Measurements from ENCODE around the gene CCL16. TPM values are rescaled to one million over a fixed set of nuclear protein-coding genes. Genes with fewer than 3 reads are reported as not detected.

The CCL16 gene, protein sequence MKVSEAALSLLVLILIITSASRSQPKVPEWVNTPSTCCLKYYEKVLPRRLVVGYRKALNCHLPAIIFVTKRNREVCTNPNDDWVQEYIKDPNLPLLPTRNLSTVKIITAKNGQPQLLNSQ
- total RNA-seq (under 1 TPM in 1 of 2 donors, not detected in 1; 0.18 TPM), polyA plus RNA-seq (under 1 TPM; 0.14 to 0.20 TPM)
- long read RNA-seq, donor 1: 0 reads
- long read RNA-seq, donor 2: 0 reads
- long read RNA-seq, donor 3: 0 reads
- long read RNA-seq, donor 4: 0 reads
- long read RNA-seq, donor 5: 0 reads

DNA sequence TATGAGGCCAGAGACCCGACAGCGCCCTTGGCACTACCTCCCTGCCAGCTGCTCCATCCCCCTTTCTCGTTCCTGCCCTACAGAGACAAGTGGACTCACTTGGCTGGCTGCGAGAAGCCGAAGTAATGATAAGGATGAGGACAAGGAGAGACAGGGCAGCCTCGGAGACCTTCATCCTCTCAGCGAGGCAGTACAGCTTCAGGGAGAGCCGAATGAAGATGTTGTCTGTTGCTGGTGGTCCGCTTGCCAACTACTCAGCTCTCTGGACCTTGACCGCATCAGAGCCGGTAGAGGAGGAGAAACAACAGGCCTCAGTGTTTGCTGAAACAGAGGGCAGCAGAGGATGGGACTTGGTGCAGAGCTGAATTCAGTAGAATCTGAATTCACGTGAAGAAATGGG is at the start of gene CCL16:
Gene CCL16 (minus strand): TSS at position 252 of the 400 bp plus-strand sequence. CDS start 77 bp downstream, at position 175.
- 90 to 93% methylated on average over 12 of the region's 12 CpGs for WGBS, 2 donors
- no peak for ATAC-seq (ENCODE audit: insufficient read depth, low FRiP score)
- Histone ChIP-seq H3K9me3 (ENCODE audit: control insufficient read depth in 4 of 4, insufficient read depth in 3 of 4, low read length in 3 of 4) (no peaks in the 10 kb centered on the region), H3K4me3 (no peak within 1 kb of the TSS), H3K27ac (ENCODE audit: low read depth in 1 of 2, low read length in 1 of 2) (no peak within 1 kb of the TSS), H3K36me3 (ENCODE audit: control insufficient read depth in 4 of 4, insufficient read depth in 4 of 4, low read length in 4 of 4) (no peaks in the 10 kb centered on the region), H3K27me3 (ENCODE audit: control insufficient read depth in 3 of 3, insufficient read depth in 3 of 3, low read length in 2 of 3) (no peaks in the 10 kb centered on the region), H3K9ac (ENCODE audit: insufficient read depth in 1 of 2, low read length in 2 of 2) (no peak within 1 kb of the TSS), H3K4me1 (ENCODE audit: control insufficient read depth in 5 of 5, insufficient read depth in 5 of 5, low read length in 5 of 5) (peaks cover 0 to 8% (median 0%) of the 10 kb centered on the region in 5 donors)
- no peak for DNase-seq
- TF ChIP-seq, protein P1, sequence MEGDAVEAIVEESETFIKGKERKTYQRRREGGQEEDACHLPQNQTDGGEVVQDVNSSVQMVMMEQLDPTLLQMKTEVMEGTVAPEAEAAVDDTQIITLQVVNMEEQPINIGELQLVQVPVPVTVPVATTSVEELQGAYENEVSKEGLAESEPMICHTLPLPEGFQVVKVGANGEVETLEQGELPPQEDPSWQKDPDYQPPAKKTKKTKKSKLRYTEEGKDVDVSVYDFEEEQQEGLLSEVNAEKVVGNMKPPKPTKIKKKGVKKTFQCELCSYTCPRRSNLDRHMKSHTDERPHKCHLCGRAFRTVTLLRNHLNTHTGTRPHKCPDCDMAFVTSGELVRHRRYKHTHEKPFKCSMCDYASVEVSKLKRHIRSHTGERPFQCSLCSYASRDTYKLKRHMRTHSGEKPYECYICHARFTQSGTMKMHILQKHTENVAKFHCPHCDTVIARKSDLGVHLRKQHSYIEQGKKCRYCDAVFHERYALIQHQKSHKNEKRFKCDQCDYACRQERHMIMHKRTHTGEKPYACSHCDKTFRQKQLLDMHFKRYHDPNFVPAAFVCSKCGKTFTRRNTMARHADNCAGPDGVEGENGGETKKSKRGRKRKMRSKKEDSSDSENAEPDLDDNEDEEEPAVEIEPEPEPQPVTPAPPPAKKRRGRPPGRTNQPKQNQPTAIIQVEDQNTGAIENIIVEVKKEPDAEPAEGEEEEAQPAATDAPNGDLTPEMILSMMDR (IDR thresholded peaks at IDR 0.05; ENCODE audit: control extremely low read depth, extremely low read depth): no peak

DNA sequence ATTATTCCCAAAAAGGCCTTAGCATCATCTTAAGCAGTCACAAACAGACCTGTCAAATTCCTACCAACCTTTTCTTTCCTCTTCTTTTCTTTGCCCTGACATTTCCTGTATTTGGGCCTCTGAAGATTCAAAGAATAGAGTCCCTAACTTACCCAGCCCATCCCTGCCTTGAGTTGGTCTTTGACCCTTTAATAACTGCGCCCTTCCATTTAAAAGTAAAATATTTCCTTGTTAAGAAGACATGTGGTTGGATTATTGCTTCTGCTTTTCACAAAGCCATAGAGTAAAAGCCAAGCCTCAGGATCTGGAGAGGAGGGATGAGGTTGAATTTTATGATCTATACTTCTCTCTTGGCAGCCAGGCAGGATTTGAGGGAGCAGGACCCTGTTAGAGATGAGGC is 49.7 kb upstream of the CCL16 start:
- no peak for ATAC-seq (ENCODE audit: insufficient read depth, low FRiP score)
- TF ChIP-seq, protein P1 (IDR thresholded peaks at IDR 0.05; ENCODE audit: control extremely low read depth, extremely low read depth): no peak
- no peaks in the 10 kb centered on the region for H3K36me3 ChIP-seq (ENCODE audit: control insufficient read depth in 4 of 4, insufficient read depth in 4 of 4, low read length in 4 of 4)
- no peak overlapping the region for H3K27ac ChIP-seq (ENCODE audit: low read depth in 1 of 2, low read length in 1 of 2)
- DNase-seq: no peak
- H3K4me1 ChIP-seq (ENCODE audit: control insufficient read depth in 5 of 5, insufficient read depth in 5 of 5, low read length in 5 of 5): no peaks in the 10 kb centered on the region
- no peaks in the 10 kb centered on the region for H3K9me3 ChIP-seq (ENCODE audit: control insufficient read depth in 4 of 4, insufficient read depth in 3 of 4, low read length in 3 of 4)
- 98 to 99% methylated on average over 1 of the region's 1 CpG for WGBS, 2 donors
- no peaks in the 10 kb centered on the region for H3K27me3 ChIP-seq (ENCODE audit: control insufficient read depth in 3 of 3, insufficient read depth in 3 of 3, low read length in 2 of 3)
- H3K9ac ChIP-seq (ENCODE audit: insufficient read depth in 1 of 2, low read length in 2 of 2): no peak overlapping the region
- H3K4me3 ChIP-seq: no peak overlapping the region

DNA sequence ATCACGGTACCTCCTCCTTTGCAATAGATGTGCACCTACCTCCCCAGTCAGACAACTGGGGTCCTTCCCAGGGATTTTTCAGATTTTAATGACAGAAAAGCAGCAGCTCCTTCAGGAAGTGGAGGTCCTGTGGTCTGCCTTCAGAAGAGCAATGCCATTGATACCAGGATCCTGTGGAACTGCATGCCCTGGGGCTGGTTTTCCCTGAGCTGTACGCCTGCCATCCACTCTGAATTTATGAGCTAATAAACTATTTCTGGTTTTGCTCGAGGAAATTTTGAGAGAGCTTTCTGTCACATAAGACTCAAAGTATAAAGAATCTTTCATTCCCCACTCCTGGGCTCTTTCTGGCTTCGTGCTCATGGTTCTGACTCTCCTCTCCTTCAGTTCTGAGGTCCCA is 46.5 kb upstream of the CCL16 start:
- Histone ChIP-seq H3K9me3 (ENCODE audit: control insufficient read depth in 4 of 4, insufficient read depth in 3 of 4, low read length in 3 of 4) (peaks cover 0 to 5% (median 0%) of the 10 kb centered on the region in 4 donors), H3K27me3 (ENCODE audit: control insufficient read depth in 3 of 3, insufficient read depth in 3 of 3, low read length in 2 of 3) (no peaks in the 10 kb centered on the region), H3K36me3 (ENCODE audit: control insufficient read depth in 4 of 4, insufficient read depth in 4 of 4, low read length in 4 of 4) (no peaks in the 10 kb centered on the region), H3K4me3 (no peak overlapping the region), H3K9ac (ENCODE audit: insufficient read depth in 1 of 2, low read length in 2 of 2) (no peak overlapping the region), H3K4me1 (ENCODE audit: control insufficient read depth in 5 of 5, insufficient read depth in 5 of 5, low read length in 5 of 5) (peaks cover 0 to 2% (median 0%) of the 10 kb centered on the region in 5 donors), H3K27ac (ENCODE audit: low read depth in 1 of 2, low read length in 1 of 2) (no peak overlapping the region)
- TF ChIP-seq, protein P1 (IDR thresholded peaks at IDR 0.05; ENCODE audit: control extremely low read depth, extremely low read depth): no peak
- WGBS, 2 donors: 67 to 69% methylated on average over 4 of the region's 4 CpGs
- ATAC-seq (ENCODE audit: insufficient read depth, low FRiP score) (no peak), DNase-seq (no peak)
